ENCODE results near the gene GDF2.

GDF2 gene

DNA sequence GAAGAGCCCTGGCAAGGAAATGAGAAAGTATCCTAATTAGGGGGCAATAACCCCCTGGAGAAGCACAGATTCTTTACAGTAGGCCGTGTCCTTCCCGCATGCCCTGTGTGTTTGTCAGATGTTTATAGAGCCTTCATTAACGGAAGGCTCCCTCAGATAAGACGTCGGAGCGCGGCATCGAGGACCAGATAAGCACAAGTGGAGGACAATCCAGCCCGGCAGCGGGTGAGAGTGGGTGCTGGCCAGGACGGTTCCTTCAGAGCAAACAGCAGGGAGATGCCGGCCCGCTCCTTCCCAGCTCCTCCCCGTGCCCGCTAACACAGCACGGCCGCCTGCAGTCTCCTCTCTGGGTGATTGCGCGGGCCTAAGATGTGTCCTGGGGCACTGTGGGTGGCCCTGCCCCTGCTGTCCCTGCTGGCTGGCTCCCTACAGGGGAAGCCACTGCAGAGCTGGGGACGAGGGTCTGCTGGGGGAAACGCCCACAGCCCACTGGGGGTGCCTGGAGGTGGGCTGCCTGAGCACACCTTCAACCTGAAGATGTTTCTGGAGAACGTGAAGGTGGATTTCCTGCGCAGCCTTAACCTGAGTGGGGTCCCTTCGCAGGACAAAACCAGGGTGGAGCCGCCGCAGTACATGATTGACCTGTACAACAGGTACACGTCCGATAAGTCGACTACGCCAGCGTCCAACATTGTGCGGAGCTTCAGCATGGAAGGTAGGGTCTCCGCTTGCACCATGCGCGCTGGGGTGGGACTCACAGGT lies at the start of gene GDF2:
TSS of gene GDF2 (plus strand) at position 155 of the 762 bp plus-strand sequence. CDS start at position 370, 215 bp downstream.
- no peak for DNase-seq

DNA sequence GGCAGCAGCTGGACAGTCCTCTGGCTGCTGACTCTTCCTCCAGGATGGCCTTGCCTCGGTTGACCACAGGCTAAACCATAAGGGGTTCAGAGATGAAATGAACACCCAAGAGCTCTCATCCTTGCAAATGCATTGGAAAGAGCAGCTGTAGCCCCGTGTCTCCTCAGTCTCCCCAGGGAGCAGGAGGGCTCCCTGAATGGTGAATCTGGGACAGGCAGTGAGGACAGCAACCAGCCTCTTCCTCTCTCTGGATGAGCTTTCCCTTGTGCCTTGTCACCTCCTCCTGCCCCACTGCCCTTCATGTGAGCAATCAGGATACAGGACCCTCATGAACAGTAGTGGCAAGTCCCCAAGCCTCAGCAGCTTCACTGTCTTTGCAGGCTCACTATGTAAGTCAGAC lies 46.2 kb upstream of the GDF2 start:
- DNase-seq, result no peak

DNA sequence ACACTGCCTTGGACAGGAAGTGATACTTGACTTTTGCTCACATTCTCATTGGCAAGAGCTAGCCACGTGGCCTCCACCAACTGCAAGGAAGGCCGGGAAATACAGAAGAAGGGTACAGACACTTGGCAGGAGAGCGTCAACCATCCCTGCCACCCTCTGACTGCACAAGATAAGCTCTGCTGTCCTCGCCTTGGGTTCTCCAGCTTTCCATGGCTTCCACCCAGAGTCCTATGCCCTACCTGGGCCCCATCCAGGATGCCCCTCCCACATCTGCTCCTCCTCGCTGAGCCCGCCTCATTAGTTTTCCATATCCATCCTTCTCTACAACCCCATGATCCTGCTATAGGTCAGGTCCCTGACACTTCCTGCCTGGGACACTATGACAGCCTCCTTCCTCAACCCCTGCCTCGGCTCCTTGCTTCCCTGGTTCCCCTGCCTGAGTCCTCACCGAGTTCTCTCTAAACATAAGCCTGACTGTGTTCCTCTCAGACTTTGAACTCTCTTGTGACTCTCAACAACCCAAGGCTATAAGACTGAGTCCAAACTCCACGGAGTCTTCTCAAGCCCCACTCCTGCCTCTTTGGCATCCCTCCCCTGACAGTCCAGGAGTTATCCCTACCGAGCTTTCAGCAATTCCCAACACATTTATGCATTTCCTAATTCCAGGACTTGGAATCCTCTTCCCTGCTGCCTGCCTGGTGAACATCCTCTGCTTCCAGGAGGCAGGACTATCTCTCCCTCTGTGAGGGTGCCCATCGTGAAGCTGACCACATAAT lies 45.5 kb upstream of the GDF2 start:
- no peak for DNase-seq

DNA sequence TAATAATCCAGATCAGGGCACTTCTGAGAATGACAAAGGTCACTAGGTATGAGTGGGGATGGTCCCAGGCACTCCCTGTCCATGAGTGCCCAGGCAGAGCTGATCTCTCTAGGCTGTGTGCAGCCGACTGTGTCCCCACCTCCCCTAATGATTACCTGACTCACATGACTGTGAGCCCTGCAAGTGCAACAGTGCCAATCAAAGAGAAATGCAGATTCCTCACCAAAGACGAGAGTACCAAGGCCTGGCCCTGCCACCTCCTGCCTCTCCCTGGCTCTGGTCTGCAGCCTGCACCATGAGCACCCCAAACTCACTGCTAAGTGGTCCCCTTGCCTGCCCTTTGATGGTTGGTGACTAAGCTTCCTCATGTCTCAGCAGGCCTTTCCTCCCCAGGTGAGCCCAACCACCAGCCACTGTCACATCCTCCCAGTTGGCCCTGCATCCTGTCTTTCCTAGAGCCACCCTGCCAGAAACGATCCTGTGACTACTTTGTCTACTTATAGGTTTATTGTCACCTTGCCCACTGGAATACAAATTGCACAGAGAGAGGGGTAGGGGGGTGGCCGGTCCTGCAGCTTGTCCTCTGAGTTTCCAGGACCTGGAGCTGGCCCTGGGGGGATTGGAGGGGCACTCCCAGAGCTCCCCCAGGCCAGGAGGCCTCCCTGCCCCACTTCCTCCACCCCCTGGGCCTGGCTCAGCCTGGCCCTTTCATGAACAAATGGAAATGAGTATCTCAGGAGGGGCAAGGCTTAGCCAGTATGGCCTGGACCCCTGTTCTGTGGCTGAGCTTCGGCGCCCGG lies 44.7 kb upstream of the GDF2 start:
- DNase-seq, result peak; percentile 56

DNA sequence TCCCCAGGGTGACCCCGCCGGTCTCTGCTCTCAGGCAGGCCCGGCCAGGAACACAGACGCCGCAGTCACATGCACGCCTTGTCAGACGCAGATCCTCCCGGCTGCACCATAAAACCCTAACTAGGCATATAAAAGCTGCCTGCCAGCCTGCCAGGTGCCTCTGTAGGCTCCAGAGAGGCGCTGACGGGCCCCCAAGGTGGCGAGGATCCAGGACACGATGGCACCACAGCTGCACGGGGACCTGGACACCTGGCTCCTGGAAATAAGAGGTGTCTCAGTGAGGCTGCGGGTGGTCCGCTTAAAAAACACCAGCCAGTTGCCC lies 44.1 kb upstream of the GDF2 start:
- DNase-seq, result no peak

DNA sequence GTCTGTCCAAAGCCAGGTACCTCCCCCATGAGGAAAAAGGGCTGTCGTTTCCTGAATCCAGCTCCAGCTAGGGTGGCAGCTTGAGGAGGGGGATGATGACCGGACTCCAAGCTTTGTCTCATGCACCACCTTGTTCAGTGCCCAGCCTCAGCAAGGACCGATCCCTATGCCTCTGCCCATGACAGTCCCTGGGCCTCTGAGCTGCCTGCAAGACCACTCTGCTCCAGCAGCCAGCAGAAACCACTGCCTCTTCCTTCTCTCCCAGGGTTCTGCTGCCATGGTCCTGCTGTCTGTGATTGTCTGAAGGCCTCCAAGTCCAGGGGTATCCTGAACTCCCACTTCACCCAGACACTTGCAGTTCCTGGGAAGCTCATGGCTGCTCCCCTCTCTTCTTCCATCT lies 43.5 kb upstream of the GDF2 start:
- DNase-seq, result no peak

DNA sequence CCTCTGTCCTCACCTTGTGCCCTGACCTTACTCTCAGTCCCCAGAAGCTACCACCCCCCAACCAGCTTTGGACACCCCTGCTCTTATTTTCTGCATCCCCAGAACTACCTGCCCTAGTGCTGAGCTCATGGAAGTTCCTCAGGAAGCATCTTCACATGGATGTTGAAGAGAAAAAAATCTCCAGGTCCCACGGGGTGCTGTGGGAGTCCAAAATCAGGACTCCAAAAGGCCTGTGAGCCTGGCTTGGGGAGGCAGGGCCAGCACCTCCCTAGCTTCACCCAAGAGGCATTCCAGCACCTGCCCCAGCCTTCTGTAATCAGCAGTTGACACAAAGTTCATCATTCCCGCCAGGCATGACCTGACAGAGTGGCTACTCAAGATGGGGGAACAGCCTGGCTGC lies 43.0 kb upstream of the GDF2 start:
- DNase-seq, result no peak

DNA sequence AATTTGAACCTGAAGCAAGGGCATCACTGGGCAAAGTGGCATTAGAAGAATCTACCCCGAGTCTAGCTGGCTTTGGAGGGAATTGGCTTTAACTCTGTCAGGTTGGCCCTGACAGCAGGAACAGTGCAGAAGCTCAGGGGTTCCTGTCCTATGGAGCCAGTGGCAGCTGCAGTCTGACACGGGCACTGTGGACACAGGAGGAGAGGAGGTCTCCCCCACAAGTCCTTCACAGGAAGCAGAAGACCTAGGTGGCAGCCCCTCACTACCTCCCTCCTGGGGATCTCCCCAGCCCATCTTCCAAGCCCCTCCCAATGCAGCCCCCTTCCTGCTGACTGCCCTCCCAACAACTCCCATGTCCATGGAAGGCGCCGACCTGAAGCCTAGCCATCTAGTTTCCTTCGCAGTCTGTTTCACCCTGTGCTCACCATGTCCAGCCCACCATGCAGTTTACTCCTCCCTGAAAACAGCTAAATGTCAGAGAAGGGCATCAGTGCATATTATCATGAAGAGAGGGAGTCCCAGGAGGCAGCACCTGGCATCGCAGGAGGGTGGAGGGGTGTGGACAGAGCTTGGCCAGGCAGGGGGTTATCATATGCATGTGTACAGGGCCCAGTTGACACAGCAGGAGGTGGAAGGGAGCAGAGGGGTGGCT lies 40.1 kb upstream of the GDF2 start:
- DNase-seq, result no peak

DNA sequence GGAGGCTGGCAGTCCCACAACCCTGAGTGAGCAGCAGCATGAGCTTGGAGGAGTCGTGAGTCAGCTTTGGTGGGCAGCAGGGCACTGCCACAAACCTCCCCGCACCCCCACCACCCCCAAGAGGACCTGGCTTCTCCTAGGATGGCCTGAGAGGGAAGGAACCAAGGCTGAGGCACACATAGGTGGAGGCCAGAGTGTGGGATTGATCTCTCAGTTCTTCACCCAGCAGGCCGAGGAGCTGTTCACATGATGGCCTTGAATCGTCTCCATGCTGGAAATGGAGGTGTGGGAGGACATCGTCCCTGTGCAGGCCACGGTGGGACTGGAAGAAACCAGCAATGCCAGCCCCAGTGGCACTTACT lies 39.6 kb upstream of the GDF2 start:
- DNase-seq, result no peak

DNA sequence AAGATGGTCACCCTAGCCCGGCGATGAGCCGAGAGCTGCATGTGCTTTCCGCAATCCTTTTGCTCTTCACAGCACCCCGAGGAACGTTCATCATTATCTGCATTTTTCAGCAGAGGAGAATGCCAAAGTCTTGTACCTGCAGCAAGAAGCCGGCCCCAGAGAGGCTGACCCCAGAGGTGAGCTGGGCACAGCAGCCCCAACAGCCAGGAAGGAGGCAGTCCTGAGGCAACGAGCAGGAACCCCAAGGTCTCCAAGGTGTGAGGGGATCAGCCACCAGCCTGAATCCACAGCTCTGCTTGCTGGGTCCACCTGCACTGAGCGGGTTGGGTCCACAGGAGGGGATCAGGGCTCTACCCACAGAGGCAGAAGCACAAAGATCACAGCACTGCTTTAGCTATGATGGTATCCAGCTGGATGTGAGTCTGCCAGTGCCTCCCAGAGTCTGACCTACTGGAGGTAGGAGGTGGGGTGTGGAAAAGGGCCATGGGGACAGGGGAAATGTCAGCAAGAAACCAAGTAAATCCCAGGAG lies 39.1 kb upstream of the GDF2 start:
- DNase-seq, result no peak

DNA sequence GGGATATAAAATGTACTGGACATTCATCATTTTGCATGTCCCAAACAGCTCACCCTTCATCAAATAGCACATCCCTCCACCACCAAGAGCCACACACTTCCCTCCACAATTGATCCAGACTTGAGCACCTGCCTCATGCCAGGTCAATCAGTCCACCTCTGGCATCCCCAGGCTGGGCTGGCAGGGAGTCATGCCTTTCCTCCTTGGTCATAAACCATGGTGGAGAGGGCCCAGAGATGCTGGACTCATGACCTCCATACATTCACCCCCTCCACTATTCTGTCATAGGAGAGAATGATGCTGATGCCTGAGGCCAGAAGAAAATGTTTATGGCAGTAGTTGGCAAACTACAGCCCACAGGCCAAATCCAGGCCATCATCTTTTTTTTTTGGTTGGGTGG lies 38.4 kb upstream of the GDF2 start:
- no peak for DNase-seq

DNA sequence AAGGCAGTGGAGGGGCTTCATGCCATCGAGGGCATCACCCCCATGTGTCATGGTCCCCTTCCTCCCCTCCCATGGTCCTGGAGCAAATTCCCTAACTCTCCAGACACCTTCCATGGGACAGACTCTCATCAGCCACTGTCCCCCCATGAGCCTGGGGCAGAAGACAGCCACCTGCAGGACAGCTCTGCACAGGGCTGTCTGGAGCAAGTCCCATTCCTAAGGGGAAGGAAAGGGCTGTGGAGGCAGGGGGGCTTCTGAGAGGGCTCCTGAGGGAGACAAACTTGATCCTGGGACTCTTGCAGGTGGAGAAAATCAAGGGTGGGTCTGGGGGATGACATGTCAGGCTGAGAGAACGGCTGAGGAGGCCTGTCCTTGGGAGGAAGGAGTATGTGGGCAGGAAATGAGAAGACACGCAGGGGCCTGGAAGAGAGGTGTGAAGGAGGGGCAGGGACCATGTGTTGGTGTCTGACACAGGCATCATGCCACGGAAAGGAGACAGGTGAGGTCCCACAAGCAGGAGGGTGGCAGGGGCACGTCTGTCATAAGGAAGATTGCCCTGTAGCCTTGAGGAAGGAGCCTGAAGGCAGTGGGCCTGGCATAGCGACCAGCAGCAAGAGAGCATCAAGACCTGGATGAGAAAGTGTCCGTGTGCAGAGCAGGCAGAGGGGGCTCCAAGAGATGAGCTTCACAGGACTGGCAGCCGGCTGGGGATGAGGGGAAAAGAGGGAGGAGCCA lies 36.7 kb upstream of the GDF2 start:
- no peak for DNase-seq

DNA sequence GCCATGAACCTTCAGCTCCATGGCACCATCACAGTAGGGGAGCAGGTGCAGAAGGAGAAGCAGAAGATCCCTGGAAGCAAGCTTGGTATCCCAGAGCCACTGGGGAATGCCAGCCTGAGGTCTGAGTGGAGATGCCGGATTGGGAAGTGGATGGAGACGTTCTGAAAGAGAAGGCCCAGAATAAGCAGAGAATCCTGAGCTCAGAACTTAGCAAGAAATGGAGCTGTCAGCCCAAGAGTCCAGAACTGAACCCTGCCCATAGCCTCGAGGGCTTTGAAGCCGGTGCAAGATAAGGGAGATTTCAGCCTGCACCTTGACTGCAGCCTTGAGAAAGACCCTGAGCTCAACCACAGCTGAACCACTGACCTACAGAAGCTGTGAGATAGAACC lies 36.1 kb upstream of the GDF2 start:
- DNase-seq, result no peak

DNA sequence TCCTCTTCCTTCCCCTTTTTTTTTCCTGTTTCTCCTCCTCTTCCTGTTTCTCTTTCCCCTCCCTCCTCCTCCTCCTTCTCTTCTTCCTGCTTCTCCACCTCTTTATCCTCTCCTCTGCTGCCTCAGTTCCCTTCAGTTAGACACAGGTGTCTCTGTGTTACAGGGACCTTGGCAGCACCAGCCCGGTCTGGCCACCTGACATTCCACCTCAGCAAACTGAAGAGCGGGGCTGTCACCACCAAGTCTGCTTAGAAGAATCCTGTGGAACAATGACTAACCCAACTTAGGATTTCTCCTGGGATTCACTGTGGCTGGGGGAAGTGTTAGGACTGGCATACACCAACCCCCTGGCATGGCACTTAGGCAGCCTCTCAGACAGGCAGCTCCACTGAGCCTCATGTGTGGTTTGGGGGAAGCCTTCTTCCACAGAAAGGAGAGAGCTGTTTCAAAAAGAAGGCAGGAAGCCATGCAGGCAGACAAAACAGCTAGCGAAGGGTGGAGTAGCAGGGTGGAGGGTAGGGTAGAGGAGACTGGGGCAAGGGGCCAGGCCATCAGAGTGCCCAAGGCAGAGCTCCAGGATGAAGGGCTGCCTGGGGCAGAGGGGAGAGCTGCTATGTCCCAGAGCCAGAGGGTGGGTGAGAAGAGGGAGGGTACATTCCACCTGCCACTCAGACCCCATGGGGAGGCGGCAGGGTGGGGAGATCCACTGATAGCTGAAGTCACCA lies 35.5 kb upstream of the GDF2 start:
- peak; percentile 19 for DNase-seq

DNA sequence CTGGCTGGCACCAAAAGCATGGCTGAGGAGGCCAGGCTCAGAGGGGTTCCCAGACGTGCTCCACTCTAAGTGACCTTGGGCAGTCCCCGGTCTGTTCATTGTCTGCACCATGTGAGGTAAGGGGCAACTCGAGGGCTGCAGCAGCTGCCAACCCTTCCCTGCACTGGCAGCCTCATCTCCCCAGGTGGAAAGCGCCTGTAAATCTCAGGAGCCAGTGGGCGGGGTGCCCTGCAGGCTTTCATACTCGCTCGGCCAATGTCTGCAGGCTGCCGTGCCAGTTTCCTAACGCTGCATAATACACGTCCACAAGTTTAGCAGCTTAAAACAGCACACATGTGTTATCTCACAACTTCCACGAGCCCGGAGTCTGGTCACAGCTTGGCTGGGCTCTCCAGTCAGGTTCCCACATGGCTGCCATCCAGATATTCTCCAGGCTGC lies 34.9 kb upstream of the GDF2 start:
- DNase-seq, result no peak

DNA sequence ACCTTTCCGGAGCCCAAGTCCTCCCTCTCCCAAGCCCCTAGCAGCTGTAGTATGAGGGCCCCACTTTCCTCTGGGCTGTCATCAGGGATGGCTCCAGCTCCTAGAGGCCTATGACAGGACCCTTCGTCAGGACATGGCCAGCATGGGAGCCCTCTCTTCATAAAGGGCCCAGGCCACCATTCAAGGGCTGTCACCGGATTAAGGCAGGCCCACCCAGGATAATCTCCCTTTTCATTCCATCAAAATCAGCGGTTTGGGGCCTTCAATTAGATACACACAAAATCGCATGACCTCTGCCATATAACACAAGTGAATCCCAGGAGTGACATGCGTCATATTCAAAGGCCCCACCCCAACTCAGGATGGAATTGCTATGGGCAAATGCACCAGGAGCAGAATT lies 34.4 kb upstream of the GDF2 start:
- no peak for DNase-seq

DNA sequence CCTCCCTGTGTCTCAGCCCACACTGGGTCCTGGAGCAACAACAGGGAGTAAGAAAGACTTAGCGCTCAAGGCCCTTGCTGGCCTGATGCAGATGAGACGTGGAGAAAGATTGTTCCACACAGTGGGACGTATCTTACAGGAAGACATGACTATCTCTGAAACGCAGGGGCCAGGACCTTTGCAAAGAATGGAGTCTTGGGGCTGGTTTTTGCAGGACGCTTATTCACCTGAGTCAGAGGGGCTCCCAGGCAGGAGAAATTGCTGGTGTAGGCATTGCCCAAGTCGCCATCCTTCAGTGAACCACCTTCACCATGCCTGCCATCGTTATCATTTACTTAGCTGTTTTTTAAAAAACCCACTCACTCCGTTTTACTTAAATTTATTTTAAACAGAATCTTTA lies 34.0 kb upstream of the GDF2 start:
- DNase-seq, result no peak

DNA sequence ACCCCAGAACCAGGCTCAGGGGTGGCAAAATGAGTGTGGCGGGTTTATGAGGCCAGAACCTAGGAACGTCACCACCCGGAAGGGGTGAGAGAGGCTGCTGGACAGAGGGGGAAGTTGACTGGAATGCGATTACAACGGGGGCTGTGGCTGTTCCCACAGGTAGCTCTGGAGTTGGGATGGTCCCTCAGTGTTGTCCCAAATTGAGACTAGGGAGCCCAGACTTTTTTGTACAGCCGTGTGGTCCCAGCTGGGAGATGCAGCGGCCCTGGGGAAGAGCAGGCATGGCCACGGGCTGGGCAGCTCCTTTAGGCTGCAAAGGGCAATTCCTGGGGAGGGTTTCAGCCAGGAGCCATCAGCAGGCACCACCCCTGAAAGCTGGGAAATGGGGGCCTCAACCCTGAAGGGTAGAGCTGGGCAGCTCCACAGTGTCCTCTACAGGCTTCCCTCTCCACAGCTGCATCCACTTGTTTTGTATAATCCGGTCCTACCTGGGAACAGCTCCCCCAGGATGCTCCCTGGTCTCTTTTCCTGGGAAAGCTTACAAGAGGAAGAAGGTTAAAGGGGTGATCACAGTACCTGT lies 33.2 kb upstream of the GDF2 start:
- DNase-seq, result no peak

DNA sequence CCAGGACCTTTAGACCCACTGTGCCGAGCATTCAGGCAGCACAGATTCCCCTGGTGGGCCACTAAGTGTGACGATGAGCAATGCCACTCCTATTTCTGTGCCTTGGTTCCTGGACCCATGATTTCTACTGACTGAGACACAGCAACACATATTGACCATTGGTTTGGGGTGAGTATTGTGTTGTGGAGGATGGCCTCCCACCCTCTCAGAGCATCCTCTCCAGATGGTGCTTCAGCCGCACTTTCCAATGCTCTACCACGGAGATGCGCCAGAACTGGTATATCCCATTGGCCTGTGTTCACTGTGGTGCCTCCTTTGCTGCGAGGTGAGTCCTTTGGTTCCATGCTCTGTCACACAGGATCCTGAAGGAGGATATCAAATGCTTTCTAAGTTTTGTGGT lies 32.3 kb upstream of the GDF2 start:
- DNase-seq, result no peak

DNA sequence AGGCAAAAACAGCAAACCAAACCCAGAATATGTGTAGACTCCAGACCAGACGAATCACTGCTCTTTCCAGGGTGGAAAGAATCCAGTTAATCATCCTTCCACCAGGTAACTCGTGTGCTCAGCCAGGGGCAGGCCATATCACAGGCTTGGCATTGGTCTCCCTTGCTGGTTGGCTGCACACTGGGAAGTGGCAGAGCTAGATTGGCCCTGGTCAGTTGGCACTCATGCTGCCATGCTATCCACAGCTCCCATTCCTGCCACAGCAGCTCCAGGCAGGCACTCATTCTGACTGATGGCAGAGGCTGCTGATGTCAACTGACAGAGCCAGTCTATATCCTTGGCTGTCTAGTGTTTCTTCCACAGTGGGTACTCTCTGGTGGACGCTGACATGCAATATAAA lies 31.9 kb upstream of the GDF2 start:
- DNase-seq, result no peak

DNA sequence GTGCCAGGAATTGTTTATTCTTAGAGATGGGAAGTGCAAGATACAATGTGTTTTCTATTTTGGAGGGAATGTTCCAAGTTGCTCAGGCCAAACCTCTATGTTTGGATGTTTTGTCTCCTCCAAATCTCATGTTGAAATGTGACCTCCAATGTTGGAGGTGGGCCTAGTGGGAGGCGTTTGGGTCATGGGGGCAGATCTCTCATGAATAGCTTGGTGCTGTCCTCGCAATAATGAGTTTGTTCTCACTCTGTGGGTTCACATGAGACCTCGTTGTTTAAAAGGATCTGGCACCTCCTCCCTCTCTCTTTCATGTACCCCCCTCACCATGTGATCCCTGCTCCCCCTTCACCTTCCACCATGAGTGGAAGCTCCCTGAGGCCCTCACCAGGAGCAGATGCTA lies 30.6 kb upstream of the GDF2 start:
- no peak for DNase-seq
